GM21526 (cell line): ENCODE data around the gene BPHL.
A peak's percentile ranks its signal among the peaks of the same experiment; 100 is the strongest.
"Not testable (repeated sequence)": the region's sequence is repeated elsewhere in the genome, so short reads cannot be mapped to it uniquely, and the experiment has no call there.

Experiments used
- ATAC-seq: cut with Tn5 transposase; IDR thresholded peaks from one replicate; pipeline ENCODE4 v1.9.1; 2021; ENCODE audit warnings: moderate library complexity; ENCODE audit not compliant: unreplicated experiment, low FRiP score

BPHL gene

DNA sequence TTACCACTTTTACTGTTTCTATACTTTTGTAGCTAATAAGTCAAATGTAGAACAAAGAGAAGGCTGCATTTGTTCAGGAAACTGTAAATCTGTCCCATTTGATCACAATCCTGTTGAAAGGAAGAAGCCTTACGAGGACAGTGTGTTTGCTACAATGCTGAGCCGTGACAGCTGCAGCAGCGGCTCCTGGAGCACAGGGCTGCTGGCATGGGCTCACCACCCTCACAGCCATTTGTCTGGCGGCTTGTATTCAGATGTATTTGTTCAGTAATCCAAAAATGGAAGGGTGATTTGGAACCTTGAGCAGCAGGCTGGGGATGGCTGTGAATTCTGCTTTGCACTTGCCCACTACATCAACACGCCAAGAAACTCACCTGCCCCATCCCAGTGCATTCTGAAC is 33.2 kb downstream of the BPHL start:
- ATAC-seq: no peak

DNA sequence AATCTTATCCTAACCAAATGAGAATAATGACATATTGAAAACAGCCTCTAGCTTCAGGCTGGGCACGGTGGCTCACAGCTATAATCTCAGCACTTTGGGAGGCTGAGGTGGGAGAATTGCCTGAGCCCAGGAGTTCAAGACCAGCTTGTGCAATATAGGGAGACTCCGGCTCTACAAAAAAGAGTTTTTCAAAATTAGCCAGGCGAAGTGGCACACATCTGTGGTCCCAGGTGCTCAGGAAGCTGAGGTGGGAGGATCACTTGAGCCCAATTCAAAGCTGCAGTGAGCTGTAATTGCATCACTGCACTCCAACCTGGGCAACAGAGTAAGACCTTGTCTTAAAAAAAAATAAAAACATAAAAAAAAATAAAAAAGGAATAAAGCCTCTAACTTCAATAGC is 34.2 kb downstream of the BPHL start:
- no peak for ATAC-seq

DNA sequence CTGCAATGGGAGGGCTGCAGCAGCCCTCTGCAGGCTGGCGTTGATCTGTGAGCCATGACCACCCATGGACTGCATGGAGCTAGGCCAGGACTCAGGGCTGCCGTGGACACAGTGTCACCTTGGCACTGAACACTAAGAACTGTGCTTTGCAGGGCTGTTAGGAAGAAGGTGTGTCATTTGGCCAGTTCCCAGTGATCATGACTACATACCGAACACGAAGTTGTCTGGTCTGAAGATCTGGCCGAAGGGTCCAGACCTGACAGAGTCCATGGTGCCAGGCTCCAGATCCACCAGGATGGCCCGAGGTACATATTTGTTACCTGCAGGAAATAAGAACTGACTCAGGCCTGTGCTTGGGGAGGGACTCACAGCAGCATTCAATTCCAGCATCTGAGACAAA is 36.9 kb downstream of the BPHL start:
- not testable (repeated sequence) for ATAC-seq

DNA sequence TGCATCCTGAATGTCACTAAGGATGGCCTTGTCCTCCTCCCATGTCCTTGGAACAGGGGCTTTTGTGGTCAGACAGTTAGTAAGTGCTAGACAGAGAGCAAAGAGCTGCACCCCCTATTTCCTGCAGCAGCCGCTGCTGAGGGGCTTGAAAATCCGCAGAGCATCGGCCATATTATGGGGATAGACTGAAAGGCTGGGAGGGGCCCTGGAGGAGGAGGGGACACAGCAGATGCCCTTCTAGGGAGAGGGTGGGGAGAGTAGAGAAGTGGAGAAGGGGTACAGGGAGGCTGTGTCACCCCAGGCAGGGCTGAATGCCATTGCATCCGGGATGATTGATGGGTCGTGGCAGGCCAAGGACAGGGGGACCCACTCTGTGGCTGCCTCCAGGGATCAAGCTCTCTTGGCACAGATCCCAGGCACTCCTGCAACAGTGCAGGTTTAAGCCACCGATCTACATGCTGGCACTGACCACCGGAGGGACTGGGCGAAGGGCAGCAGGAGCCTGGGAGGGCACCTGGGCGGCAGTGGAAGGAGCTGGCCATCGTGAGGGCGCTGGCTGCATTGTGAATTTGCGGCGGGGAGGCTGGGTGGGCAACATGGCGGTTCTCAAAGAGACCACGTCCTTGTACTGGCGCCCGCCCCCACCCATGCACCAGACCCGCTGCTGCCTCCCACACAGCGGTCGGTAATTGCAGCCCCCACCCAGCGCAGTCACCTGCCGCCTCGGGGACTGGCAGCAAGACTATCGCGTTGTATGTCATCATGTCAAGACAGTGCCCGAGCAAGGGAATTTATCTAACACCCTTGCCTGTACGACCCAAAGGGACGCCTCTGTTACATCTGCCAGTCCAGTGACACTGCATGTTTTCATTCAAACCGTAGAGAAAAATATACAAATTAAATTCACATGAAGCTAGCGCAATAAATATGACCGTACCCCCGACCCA is 37.9 kb downstream of the BPHL start:
- not testable (repeated sequence) for ATAC-seq

DNA sequence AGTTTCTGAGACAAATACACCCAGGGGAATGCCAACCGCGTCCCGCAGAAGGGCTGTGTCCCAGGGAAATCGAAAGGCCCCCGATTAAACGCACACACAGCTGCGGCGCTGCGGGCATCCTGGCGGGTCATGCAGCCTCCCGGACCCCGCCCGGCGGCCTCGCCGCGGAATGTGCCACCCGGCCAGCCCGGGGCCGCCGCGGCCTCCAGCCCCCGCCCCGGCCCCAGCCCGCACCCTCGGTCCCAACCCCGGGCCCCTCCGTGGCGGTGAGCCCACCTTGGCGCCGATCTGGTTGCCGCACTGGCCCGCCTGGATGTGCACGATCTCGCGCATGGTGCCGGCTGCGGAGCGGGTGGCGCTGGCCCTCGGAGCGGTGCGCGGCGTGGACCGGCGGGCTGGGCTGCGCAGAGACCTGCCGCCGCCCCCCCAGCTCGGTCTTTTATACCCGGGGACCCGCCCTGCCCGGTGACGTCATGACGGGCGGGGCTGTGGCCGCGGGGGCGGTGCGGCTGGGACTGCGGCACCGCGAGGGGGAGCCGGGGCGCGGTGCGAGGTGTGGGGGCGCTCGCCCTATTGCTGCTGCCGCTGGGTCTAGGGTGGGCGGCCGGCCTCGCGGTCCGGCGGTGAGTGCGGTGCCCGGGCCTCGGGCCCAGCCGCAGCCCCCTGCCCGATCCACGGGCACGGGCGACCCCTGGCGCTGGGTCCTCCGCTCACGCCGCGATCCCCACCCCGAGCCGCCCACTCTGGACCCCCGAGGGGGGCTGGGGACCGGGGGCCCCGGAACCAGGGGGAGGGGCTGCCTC is 38.8 kb downstream of the BPHL start, which contains the start of gene TUBB2A:
Gene TUBB2A (minus strand): TSS at position 414 of the 803 bp plus-strand sequence. CDS start 81 bp downstream, at position 333.
- peak; percentile 82 for ATAC-seq

DNA sequence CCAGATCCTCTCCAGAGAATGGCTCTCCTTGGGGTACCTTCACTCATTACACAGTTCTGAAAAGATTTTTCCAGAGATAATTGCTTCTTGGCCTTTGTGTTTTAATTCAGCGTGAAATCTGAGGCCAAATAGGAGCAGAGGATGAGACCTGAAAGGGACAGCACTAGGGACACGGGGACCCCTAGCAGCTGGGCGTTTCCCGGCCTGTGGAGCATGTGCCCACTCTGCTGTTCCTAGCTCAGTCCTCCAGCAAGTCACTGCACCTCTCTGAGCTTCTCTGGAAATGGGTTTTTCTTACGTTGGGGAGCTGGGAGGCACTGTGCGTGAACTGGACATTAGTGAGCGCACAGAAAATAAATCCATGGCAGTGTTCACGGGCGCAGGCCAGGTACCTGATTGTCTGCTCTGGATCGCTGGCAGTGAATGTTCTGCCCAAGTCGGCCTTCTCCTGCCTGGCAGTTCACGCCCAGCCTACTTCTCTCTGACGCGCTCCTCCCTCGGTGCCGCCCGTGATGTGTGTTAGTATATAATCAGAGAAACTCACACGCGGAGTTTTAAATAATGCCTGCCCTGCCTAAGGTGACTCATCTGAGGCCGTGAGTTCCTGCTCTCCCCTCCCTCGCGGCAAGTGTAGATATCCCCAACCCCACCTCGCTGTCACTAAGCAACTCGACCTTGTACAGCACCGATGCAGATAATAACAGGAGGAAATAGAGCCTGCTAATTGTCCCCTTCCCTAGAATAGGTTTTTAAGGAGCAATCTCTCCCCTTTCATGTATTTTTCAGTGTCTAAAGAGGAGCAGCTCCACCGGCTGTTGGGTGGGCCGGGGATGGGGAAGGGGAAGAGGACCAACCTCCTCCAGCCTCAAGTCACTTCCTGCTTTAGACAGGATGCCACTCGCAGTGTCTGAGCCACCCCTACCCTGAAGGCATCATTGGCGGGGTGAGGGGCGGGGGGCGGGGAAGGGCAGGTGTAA is 41.6 kb downstream of the BPHL start:
- ATAC-seq: no peak

DNA sequence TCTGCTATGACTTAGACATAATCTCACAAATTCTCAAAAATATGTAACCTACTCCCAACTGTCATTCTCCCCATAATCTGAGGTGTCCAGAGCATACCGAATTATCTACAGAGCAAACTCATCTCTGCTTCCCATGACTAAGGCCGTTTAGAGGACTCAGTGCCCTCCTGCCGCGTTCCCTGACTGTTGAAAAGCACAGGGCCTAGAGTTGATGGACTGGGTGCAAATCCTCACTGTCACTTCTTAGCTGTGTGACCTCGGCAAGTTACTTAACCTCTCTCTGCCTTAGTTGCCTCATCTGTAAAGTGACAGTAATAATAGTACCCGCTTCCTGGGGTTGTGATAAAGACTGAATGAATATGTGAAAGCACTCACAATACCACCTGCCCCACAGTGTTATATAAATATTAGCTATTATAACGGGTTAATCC is 43.6 kb downstream of the BPHL start:
- no peak for ATAC-seq

DNA sequence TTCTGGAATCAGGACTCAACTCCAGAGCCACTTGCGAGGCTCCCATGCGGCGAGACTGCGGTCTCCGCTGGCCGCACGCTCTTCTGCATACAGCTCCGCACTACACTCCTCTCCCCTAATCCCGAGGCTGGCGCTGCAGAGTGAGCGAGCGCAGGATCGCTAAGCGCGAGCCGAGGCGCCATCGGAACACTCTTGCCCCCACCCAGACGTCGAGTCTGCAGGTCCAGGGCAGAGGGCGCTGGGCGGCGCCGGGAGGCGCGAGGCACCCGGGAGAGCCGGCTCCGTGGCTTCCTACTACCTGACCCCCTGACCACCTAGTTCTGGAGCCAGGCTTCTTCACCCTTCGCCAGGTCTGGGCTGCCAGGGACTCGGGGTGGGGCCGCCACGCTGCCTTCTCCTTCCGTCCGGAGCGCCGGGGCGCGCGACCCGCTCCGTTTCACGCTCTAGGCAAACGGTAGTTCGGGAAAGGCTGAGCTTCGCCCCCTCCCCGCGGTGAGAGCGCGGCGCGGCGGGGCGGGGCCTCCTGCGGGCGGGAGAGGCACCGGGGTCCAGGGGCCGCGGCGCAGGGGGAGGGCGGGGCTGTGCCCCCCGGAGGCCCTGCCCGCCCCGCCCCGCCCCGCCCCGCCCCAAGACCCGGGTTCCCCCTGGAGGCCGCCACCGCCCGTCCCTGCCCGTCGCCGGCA is 44.2 kb downstream of the BPHL start:
- ATAC-seq: peak; percentile 67

DNA sequence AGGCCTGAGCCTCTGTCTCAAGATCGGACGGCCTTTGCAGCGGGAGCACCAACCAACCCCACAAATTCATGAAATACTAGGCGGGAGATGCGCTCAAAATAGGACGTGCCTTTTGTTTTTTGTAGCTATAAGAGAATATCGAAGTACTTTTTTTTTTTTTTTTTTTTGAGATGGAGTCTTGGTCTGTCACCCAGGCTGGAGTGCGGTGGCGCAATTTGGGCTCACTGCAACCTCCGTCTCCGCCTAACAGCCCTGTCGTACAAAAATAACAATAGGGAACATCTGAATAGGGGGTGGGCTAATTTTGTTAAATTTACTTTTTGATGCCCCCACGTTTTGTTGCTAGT is 44.7 kb downstream of the BPHL start:
- ATAC-seq: peak; percentile 21

DNA sequence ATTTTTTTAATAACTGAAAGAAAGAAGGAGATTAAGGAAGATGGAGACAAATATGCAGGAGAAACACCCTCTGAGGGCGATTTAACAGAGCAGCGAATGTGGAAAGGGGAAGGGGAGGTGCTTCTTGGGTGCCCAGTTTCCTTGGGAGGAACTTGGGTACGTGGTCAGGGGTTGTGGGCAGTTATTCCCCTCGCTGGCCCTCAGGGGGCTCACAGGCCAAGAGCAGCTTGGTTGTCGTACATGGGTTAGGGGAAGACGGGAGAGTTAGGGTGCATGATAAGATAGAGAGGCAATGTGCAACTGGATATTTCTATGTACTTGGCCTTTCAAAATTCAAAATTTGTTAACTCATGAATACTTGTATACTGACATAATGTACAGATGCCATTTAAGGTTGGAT is 45.9 kb downstream of the BPHL start:
- ATAC-seq: no peak

DNA sequence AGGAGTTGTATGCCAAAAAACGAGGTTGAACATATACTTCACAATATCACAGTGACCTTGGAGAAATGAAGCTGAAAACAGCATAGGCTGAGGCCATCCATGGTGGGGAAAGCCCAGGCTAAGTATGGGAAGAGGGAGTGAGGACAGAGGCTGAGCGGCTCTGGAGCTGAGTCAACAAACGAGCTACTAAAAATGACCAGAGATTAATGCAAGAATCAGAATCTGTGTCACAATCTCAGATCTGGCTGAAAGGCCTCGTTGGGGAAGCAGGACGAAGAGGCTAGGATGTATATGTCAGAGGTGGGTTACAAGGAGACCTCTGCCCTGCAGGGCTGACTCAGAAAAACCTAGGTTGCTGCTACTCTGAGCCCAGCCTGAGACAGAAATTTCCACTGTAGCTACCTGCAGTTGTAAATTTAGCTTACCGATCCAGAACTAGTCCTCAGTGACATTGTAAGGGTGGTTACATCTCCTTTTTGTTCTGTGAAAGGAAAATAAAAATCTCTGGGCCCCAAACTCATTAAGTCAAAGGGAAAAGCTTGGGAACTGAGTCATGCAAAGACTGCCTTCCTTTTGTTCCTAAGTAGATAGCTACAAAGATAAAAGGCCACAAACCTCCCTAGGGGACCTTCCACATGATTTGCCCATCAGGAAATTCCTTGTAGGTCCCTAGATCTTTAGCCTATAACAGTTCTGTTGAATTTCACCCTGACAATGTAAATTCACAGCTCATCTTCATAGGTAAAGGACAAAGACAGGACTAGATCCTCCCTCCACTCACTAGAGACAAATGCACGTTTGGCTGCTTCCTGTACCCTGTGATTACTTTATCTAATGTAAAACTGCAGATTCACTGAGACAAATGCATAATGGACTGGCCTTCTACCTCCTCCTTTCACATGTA is 47.4 kb downstream of the BPHL start:
- no peak for ATAC-seq

DNA sequence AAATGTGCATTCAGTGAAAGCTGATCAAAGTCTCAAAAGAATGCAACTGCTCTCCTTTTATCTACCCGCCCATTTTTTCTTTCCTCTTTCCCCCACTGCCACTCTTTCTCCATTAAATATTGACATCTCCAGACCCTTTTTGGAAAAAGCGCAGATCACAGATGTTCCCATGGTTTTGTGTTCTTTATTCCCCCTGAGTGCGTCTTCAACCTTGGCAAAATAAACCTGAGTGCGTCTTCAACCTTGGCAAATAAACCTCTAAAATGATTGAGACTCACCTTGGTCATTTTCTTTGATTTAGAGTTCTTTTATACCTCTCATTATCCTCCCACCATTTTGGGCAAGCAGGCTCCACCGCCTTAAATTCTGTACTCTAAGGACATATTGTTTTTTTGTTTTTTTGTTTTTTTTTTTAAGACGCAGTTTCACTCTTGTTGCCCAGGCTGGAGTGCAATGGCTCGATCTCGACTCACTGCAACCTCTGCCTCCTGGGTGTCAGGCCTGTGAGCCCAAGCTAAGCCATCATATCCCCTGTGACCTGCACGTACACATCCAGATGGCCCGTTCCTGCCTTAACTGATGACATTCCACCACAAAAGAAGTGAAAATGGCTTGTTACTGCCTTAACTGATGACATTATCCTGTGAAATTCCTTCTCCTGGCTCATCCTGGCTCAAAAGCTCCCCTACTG is 48.2 kb downstream of the BPHL start:
- ATAC-seq: not testable (repeated sequence)

DNA sequence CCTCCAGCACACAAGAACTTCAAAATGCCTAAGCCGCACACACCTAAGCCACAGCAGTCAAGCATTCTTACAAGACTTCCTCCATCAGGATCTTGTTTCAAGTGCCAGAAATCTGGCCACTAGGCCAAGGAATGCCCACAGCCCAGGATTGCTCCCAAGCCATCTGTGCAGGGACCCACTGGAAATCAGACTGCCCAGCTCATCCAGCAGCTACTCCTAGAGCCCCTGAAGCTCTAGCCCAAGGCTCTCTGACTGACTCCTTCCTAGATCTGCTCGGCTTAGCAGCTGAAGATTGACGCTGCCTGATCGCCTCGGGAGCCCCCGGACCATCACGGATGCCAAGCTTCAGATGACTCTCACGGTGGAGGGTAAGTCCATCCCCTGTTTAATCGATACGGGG is 49.5 kb downstream of the BPHL start:
- ATAC-seq: not testable (repeated sequence)

DNA sequence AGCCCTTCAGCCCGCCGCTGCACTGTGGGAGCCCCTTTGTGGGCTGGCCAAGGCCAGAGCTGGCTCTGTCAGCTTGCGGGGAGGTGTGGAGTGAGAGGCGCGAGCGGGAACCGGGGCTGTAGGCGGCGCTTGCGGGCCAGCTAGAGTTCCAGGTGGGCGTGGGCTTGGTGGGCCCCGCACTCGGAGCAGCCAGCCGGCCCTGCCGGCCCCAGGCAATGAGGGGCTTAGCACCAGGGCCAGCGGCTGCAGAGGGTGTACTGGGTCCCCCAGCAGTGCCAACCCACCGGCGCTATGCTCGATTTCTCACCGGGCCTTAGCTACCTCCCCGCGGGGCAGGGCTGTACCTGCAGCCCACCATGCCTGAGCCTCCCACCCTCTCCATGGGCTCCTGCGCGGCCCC is 52.2 kb downstream of the BPHL start:
- ATAC-seq: not testable (repeated sequence)

DNA sequence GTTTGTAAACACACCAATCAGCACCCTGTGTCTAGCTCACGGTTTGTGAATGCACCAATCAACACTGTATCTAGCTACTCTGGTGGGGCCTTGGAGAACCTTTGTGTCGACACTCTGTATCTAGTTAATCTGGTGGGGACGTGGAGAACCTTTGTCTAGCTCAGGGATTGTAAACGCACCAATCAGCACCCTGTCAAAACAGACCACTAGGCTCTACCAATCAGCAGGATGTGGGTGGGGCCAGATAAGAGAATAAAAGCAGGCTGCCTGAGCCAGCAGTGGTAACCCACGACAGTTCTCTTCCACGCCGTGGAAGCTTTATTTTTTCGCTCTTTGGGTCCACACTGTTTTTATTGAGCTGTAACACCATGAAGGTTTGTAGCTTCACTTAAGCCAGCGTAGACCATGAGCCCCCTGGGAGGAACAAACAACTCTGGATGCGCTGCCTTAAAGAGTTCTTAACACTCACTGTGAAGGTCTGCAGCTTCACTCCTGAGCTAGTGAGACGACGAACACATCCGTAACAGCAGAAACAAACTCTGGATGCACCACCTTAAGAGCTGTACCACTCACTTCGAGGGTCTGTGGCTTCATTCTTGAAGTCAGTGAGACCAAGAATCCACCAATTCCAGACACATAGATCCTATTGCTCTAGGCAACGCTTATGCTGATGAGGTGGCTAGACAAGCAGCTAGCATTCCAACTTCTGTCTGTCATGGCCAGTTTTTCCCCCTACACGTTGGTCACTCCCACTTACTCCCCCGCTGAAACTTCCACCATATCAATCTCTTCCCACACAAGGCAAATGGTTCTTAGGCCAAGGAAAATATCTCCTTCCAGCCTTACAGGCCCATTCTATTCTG is 53.0 kb downstream of the BPHL start:
- ATAC-seq: not testable (repeated sequence)

DNA sequence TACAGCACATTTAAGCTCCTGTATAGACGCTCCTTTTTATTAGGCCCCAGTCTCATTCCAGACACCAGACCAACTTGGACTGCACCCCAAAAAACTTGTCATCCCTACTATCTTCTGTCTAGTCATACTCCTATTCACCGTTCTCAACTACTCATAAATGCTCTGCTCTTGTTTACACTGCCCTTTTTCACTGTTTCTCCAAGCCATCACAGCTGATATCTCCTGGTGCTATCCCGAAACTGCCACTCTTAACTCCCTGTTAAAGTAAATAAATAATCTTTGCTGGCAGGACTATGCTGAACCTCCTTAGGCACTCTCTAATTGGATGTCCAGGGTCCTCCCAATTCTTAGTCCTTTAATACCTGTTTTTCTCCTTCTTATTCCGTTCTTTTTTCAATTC is 54.3 kb downstream of the BPHL start:
- not testable (repeated sequence) for ATAC-seq

DNA sequence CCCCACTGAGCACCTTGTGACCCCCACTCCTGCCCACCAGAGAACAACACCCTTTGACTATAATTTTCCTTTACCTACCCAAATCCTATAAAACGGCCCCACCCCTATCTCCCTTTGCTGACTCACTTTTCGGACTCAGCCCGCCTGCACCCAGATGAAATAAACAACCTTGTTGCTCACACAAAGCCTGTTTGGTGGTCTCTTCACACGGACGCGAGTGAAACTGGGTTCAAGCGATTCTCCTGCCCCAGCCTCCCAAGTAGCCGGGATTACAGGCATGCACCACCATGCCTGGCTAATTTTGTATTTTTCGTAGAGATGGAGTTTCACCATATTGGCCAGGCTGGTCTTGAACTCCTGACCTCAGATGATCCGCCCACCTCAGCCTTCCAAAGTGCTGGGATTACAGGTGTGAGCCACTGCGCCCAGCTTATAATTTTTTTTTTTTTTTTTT is 55.2 kb downstream of the BPHL start:
- ATAC-seq: not testable (repeated sequence)
